Spleen (tissue), 11 donors: ENCODE data around the gene SMG6. TPM values are rescaled to one million over a fixed set of nuclear protein-coding genes. Genes with fewer than 3 reads are reported as not detected.

Experiments used
- DNase-seq: peaks from one replicate; pipeline ENCODE4 v3.0.0-alpha.2; 2020
- H3K27ac ChIP-seq, 8 donors: fragments of 200-600 bp; sonication (generic) in 7 of 8; 1 replicate in 4 of 8; 2 replicates in 4 of 8; pipeline versions ENCODE4 v1.5.0 to v1.8.0; 2016 to 2021; ENCODE audit warnings: inconsistent platforms in 4 of 8, mild to moderate bottlenecking in 4 of 8, moderate library complexity in 1 of 8
- H3K27me3 ChIP-seq, 7 donors: fragments of 200-600 bp; sonication (generic) in 6 of 7; replicated peaks in 1 of 7; 1 replicate in 4 of 7; 2 replicates in 3 of 7; pipeline versions ENCODE4 v1.5.0 to v1.8.0; 2016 to 2021; ENCODE audit warnings: inconsistent platforms in 3 of 7, mild to moderate bottlenecking in 1 of 7
- H3K36me3 ChIP-seq, 6 donors: fragments of 200-600 bp; sonication (generic) in 5 of 6; 1 replicate in 4 of 6; 2 replicates in 2 of 6; pipeline versions ENCODE4 v1.5.0 to v1.8.0; 2016 to 2021; ENCODE audit warnings: inconsistent platforms in 2 of 6
- H3K4me1 ChIP-seq, 6 donors: fragments of 200-600 bp; sonication (generic) in 5 of 6; 1 replicate in 3 of 6; 2 replicates in 3 of 6; pipeline versions ENCODE4 v1.5.0 to v1.8.0; 2016 to 2021; ENCODE audit warnings: inconsistent platforms in 3 of 6
- H3K4me3 ChIP-seq, 8 donors: fragments of 200-600 bp; sonication (generic) in 7 of 8; 1 replicate in 4 of 8; 2 replicates in 4 of 8; pipeline versions ENCODE4 v1.5.0 to v1.8.0; 2016 to 2021; ENCODE audit warnings: inconsistent platforms in 4 of 8, mild to moderate bottlenecking in 4 of 8, moderate library complexity in 2 of 8
- H3K9me3 ChIP-seq, 8 donors: fragments of 200-600 bp; sonication (generic) in 7 of 8; 1 replicate in 4 of 8; 2 replicates in 4 of 8; pipeline versions ENCODE4 v1.5.0 to v1.8.0; 2016 to 2021; ENCODE audit warnings: inconsistent platforms in 4 of 8
- CTCF ChIP-seq, 11 experiments: fragments of 200-600 bp in 7 of 11; fragments of 450-650 bp in 4 of 11; sonication (generic) in 4 of 11; IDR thresholded peaks in 8 of 11; conservative IDR thresholded peaks in 3 of 11; 1 replicate in 7 of 11; 2 replicates in 4 of 11; pipeline versions ENCODE4 v1.4.0 to v1.8.0; 2016 to 2021; ENCODE audit warnings: antibody characterized with exemption in 11 of 11, inconsistent platforms in 4 of 11, mild to moderate bottlenecking in 1 of 11
- POLR2A ChIP-seq, 3 donors: fragments of 450-650 bp; IDR thresholded peaks; one replicate each; pipeline ENCODE4 v1.5.1; 2017; ENCODE audit warnings: antibody characterized with exemption in 3 of 3, mild to moderate bottlenecking in 1 of 3
- POLR2AphosphoS5 ChIP-seq, 3 donors: sonication (generic); formaldehyde crosslinking; IDR thresholded peaks; one replicate each; pipeline ENCODE4 v1.5.1; 2017; ENCODE audit warnings: antibody characterized with exemption in 3 of 3
- WGBS, 5 donors: extraction: QIAGEN DNeasy Blood & Tissue Kit in 3 of 5; methylation state at CpG; one replicate each; pipeline versions ENCODE4 v1.1.5 to v1.1.7; 2013 to 2018; 5-methylcytosine and 5-hydroxymethylcytosine counted together
- intact Hi-C: fragments of 100-400 bp; cut with DNase I; formaldehyde crosslinking; loops from one replicate; pipeline ENCODE4 v1.15.0; 2023; ENCODE audit warnings: low total_unique reads
- polyA plus RNA-seq, 3 donors: library from polyadenylated mRNA; stranded (reverse); fragments of 200-250 nt; gene quantifications; one replicate each; pipeline ENCODE4 v1.2.1, GENCODE V29; 2013
- total RNA-seq, 7 donors: library from RNA; depleted of rRNA in 3 of 7; stranded (reverse); fragments of >200 nt in 3 of 7; fragmentation: NEBNext Ultra II Directional in 4 of 7; extraction: Animal tissue kit (Norgen Biotek cat#: 25700) in 4 of 7; gene quantifications; one replicate each; pipeline versions ENCODE4 v1.1.0 to v1.2.1, GENCODE V29; 2016 to 2021
- donor health status: healthy with polysubstance abuse.
- donor health status: DM: no; HTN: no; CAD: no; lungs with moderate emphysema.
- donor health status: DM: no; HTN: no; CAD: no.
- donor health status: Bipolar disorder and iron deficiency.
- donor health status: healthy.
- donor health status: DM: no; HTN: no; CAD: no.
- donor health status: DM: yes; HTN: yes; CAD: no.

SMG6 gene
- total and polyA plus RNA-seq, 10 donors = 9.7 to 44.2 (median 28.0) TPM

GRCh38 chr17:2028737-2029136 lies 274.8 kb downstream of the SMG6 start:
- WGBS, 5 donors = 46 to 70% (median 59%) methylated on average over 5 to 6 of the region's 6 CpGs
- no peak for DNase-seq
- Histone ChIP-seq H3K4me3 (no peak overlapping the region), H3K9me3 (no peaks in the 10 kb centered on the region), H3K27me3 (peaks cover 2 to 62% (median 28%) of the 10 kb centered on the region in 7 donors), H3K36me3 (peaks cover 0 to 17% (median 4%) of the 10 kb centered on the region in 6 donors), H3K4me1 (peaks cover 31 to 77% (median 59%) of the 10 kb centered on the region in 6 donors), H3K27ac (no peak overlapping the region)
- intact Hi-C loops = loop anchor here (5.0 kb wide), 1 partner anchor 121 kb away; no protein-coding TSS in a partner anchor
- TF ChIP-seq CTCF (IDR thresholded peaks at IDR 0.05 in 8 of 11, conservative IDR thresholded peaks at IDR 0.05 in 3 of 11) (no peak), POLR2AphosphoS5 (IDR thresholded peaks at IDR 0.05) (no peak), POLR2A (IDR thresholded peaks at IDR 0.05) (no peak)

GRCh38 chr17:2028234-2028614 lies 275.4 kb downstream of the SMG6 start:
- DNase-seq = no peak
- Histone ChIP-seq H3K9me3 (no peaks in the 10 kb centered on the region), H3K4me3 (no peak overlapping the region), H3K4me1 (peaks cover 36 to 77% (median 61%) of the 10 kb centered on the region in 6 donors), H3K27me3 (peaks cover 2 to 68% (median 33%) of the 10 kb centered on the region in 7 donors), H3K36me3 (peaks cover 0 to 11% (median 0%) of the 10 kb centered on the region in 6 donors), H3K27ac (no peak overlapping the region)
- 90 to 94% (median 92%) methylated on average over 2 to 5 of the region's 5 CpGs for WGBS, 5 donors
- no peak for TF ChIP-seq CTCF (IDR thresholded peaks at IDR 0.05 in 8 of 11, conservative IDR thresholded peaks at IDR 0.05 in 3 of 11)
- TF ChIP-seq POLR2A (IDR thresholded peaks at IDR 0.05) = no peak
- no peak for TF ChIP-seq POLR2AphosphoS5 (IDR thresholded peaks at IDR 0.05)
- intact Hi-C loops = loop anchor here (5.0 kb wide), 1 partner anchor 121 kb away; no protein-coding TSS in a partner anchor

- Histone ChIP-seq H3K27ac (no peak overlapping the region), H3K9me3 (no peaks in the 10 kb centered on the region), H3K36me3 (peaks cover 0 to 6% (median 0%) of the 10 kb centered on the region in 6 donors), H3K4me1 (peaks cover 36 to 77% (median 64%) of the 10 kb centered on the region in 6 donors), H3K27me3 (peaks cover 2 to 73% (median 33%) of the 10 kb centered on the region in 7 donors), H3K4me3 (no peak overlapping the region)
- no peak for TF ChIP-seq CTCF (IDR thresholded peaks at IDR 0.05 in 8 of 11, conservative IDR thresholded peaks at IDR 0.05 in 3 of 11)
- no peak for TF ChIP-seq POLR2A (IDR thresholded peaks at IDR 0.05)
- TF ChIP-seq POLR2AphosphoS5 (IDR thresholded peaks at IDR 0.05) = no peak
- intact Hi-C loops = loop anchor here (5.0 kb wide), 1 partner anchor 120 kb away; no protein-coding TSS in a partner anchor
- WGBS, 5 donors = 76 to 80% (median 77%) methylated on average over 11 of the region's 11 CpGs
- no peak for DNase-seq
Observed at GRCh38 chr17:2027528-2028233, 275.9 kb downstream of the SMG6 start.

GRCh38 chr17:2025622-2026309 lies 277.8 kb downstream of the SMG6 start:
- intact Hi-C loops = loop anchor here (5.0 kb wide), 1 partner anchor 118 kb away; no protein-coding TSS in a partner anchor
- TF ChIP-seq CTCF (IDR thresholded peaks at IDR 0.05 in 8 of 11, conservative IDR thresholded peaks at IDR 0.05 in 3 of 11) = peak in 10 of 11 experiments; percentile 8 to 66 (median 54)
- peak in 1 of 3 donors; percentile 2 for TF ChIP-seq POLR2AphosphoS5 (IDR thresholded peaks at IDR 0.05)
- TF ChIP-seq POLR2A (IDR thresholded peaks at IDR 0.05) = no peak
- Histone ChIP-seq H3K27ac (peak overlapping the region in 1 of 8 donors; percentile 28), H3K4me1 (peaks cover 28 to 69% (median 57%) of the 10 kb centered on the region in 6 donors), H3K27me3 (peaks cover 2 to 80% (median 33%) of the 10 kb centered on the region in 7 donors), H3K9me3 (no peaks in the 10 kb centered on the region), H3K36me3 (no peaks in the 10 kb centered on the region), H3K4me3 (peak overlapping the region; percentile 33 to 84 (median 65))
- 1 to 3% (median 2%) methylated on average over 48 to 55 of the region's 55 CpGs for WGBS, 5 donors
- DNase-seq = no peak
